Esophagus squamous epithelium (tissue), 5 donors: Measurements from ENCODE around the gene SYT1. TPM values are rescaled to one million over a fixed set of nuclear protein-coding genes. Genes with fewer than 3 reads are reported as not detected.

Experiments
- DNase-seq: peaks from one replicate; lab custom pipeline; 2025; lab: John Stamatoyannopoulos, UW
- H3K27ac ChIP-seq, 4 donors: fragments of 200-600 bp; sonication (generic); one replicate each; pipeline ENCODE4 v1.5.1; 2016 to 2019; ENCODE audit warnings: mild to moderate bottlenecking in 1 of 4
- H3K27me3 ChIP-seq, 4 donors: fragments of 200-600 bp; sonication (generic); 1 replicate in 3 of 4; 2 replicates in 1 of 4; pipeline versions ENCODE4 v1.5.1 to v1.6.0; 2017 to 2021; ENCODE audit warnings: antibody characterized with exemption in 1 of 4
- H3K36me3 ChIP-seq, 3 donors: fragments of 200-600 bp; sonication (generic); one replicate each; pipeline ENCODE4 v1.5.1; 2016 to 2019
- H3K4me1 ChIP-seq, 3 donors: fragments of 200-600 bp; sonication (generic); one replicate each; pipeline ENCODE4 v1.5.1; 2017 to 2019
- H3K4me3 ChIP-seq, 4 donors: fragments of 200-600 bp; sonication (generic); 1 replicate in 3 of 4; 2 replicates in 1 of 4; pipeline ENCODE4 v1.5.1; 2016 to 2019; ENCODE audit warnings: mild to moderate bottlenecking in 2 of 4, moderate library complexity in 1 of 4
- H3K9me3 ChIP-seq, 3 donors: fragments of 200-600 bp; sonication (generic); one replicate each; pipeline ENCODE4 v1.5.1; 2016 to 2019
- POLR2A ChIP-seq, 4 donors: fragments of 450-650 bp; IDR thresholded peaks; one replicate each; pipeline ENCODE4 v1.6.1; 2017; ENCODE audit warnings: antibody characterized with exemption in 4 of 4, mild to moderate bottlenecking in 4 of 4, moderate library complexity in 3 of 4
- WGBS, 2 donors: methylation state at CpG; one replicate each; pipeline ENCODE4 v1.1.5; 2018; 5-methylcytosine and 5-hydroxymethylcytosine counted together
- intact Hi-C: fragments of 100-400 bp; cut with DNase I; formaldehyde crosslinking; loops from one replicate; pipeline ENCODE4 v1.15.0; 2022
- total RNA-seq, 4 donors: library from RNA; depleted of rRNA; stranded (reverse); fragments of >200 nt; gene quantifications; one replicate each; pipeline ENCODE4 v1.1.0, GENCODE V29; 2016
- TF ChIP-seq, protein P1 (sequence below), 6 experiments: fragments of 450-650 bp in 4 of 6; fragments of 200-600 bp in 2 of 6; sonication (generic) in 2 of 6; IDR thresholded peaks; one replicate each; pipeline ENCODE4 v1.5.1; 2016 to 2019; ENCODE audit warnings: antibody characterized with exemption in 6 of 6, mild to moderate bottlenecking in 4 of 6, moderate library complexity in 4 of 6
- donor health status: DM: yes; HTN: yes; CAD: no.

Gene SYT1
- total RNA-seq, 4 donors from 2014 or later = 0.26 to 2.7 TPM; not detected in 2

DNA sequence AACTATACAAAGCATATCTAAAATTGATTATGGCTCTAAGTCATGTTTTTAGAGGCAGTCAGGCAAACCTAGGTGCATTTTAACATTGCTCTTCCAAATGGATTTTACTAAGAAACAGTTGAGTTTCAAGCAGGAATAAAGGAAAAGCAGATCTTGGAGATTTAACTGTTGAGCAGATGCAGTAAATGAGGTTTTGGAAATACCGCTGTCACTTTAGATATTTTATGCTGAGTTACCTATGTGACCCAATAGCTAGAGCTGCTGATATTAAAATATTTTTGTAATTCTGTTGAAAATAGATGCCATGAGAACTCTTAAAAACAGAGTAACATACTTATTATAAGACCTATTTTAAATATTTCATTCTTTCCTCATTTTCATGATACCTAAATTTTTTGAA is 181.4 kb downstream of the SYT1 start:
- Histone ChIP-seq H3K9me3 (no peaks in the 10 kb centered on the region), H3K4me1 (no peaks in the 10 kb centered on the region), H3K36me3 (no peaks in the 10 kb centered on the region), H3K27ac (no peak overlapping the region), H3K4me3 (no peak overlapping the region), H3K27me3 (no peaks in the 10 kb centered on the region)
- no peak for DNase-seq
- intact Hi-C loops = no loop called here
- no peak for TF ChIP-seq POLR2A (IDR thresholded peaks at IDR 0.05)
- TF ChIP-seq, protein P1, sequence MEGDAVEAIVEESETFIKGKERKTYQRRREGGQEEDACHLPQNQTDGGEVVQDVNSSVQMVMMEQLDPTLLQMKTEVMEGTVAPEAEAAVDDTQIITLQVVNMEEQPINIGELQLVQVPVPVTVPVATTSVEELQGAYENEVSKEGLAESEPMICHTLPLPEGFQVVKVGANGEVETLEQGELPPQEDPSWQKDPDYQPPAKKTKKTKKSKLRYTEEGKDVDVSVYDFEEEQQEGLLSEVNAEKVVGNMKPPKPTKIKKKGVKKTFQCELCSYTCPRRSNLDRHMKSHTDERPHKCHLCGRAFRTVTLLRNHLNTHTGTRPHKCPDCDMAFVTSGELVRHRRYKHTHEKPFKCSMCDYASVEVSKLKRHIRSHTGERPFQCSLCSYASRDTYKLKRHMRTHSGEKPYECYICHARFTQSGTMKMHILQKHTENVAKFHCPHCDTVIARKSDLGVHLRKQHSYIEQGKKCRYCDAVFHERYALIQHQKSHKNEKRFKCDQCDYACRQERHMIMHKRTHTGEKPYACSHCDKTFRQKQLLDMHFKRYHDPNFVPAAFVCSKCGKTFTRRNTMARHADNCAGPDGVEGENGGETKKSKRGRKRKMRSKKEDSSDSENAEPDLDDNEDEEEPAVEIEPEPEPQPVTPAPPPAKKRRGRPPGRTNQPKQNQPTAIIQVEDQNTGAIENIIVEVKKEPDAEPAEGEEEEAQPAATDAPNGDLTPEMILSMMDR (IDR thresholded peaks at IDR 0.05) = no peak
- 90 to 100% methylated on average over 1 of the region's 1 CpG for WGBS, 2 donors

DNA sequence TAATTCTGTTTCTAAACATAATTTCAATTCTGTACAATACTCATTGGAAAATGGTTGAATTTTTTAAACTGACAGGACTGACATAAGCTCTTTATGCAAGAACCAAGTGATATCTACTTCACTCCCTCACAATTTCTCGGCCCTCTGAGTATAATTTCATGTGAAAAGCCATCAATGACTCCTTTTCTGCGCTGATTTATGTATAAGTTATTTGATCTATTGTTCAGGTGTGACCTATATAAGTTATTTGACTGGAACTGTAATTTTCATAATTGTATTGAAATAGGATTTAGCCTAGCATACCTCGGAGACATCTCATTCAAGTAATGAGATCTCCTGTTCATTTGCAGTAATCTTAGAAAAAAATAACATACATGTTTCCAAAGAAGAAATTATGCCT is 184.4 kb downstream of the SYT1 start:
- Histone ChIP-seq H3K9me3 (no peaks in the 10 kb centered on the region), H3K4me1 (no peaks in the 10 kb centered on the region), H3K4me3 (no peak overlapping the region), H3K27me3 (no peaks in the 10 kb centered on the region), H3K27ac (no peak overlapping the region), H3K36me3 (no peaks in the 10 kb centered on the region)
- intact Hi-C loops = no loop called here
- WGBS, 2 donors = 52 to 58% methylated on average over 3 of the region's 3 CpGs
- no peak for DNase-seq
- no peak for TF ChIP-seq POLR2A (IDR thresholded peaks at IDR 0.05)
- TF ChIP-seq, protein P1 (IDR thresholded peaks at IDR 0.05) = no peak

DNA sequence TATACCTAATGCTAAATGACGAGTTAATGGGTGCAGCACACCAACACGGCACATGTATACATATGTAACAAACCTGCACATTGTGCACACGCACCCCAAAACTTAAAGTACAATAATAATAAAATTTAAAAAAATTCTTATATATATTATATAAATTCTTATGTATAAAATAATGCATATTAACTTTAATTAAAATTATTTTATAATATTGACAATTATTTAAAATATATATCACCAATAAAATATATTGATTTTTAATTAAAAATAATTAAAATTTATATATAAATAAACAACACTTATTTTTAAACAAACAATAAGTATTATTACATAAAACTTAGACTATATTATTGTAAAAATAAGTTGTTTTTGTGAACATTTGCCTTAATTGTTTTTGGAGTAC is 188.8 kb downstream of the SYT1 start:
- WGBS, 2 donors = 89 to 100% methylated on average over 3 of the region's 3 CpGs
- no peak for TF ChIP-seq POLR2A (IDR thresholded peaks at IDR 0.05)
- TF ChIP-seq, protein P1 (IDR thresholded peaks at IDR 0.05) = no peak
- H3K36me3 ChIP-seq = no peaks in the 10 kb centered on the region
- H3K9me3 ChIP-seq = no peaks in the 10 kb centered on the region
- no peaks in the 10 kb centered on the region for H3K27me3 ChIP-seq
- H3K4me3 ChIP-seq = no peak overlapping the region
- H3K4me1 ChIP-seq = no peaks in the 10 kb centered on the region
- DNase-seq = no peak
- no peak overlapping the region for H3K27ac ChIP-seq
- intact Hi-C loops = no loop called here

DNA sequence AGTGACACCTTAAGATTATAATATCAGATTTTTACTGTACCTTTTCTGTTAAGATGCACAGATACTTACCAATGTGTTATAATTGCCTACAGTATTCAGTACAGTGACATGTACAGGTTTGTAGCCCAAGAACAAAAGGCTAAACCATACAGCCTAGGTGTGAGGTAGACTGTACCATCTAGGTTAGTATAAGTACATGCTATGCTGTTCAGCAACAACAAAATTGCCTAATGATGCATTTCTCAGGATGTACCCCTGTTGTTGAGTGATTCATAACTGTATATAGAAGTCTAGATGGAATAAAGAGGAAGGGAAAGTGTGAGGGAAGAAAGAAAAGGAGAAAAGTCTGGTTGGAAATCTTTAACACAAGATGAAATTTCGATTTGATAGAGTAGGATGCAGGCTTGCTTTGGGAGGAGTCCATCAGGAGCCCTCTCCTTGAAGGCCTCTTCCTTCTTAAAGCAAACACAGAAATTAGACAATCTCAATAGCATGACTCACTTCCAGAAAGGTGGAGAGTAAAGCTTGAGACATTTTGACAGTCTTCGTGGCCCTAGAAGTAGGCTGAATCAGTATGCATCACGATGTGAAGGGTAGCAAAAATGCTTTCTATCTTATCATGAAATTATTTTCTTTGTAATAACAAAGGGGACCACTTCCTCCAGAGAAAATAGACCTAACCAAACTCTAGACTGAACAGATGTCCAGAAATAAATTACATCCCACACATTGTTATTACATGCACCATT is 191.5 kb downstream of the SYT1 start:
- H3K27me3 ChIP-seq = no peaks in the 10 kb centered on the region
- intact Hi-C loops = no loop called here
- 40% methylated on average over 3 of the region's 3 CpGs for WGBS, 2 donors

DNA sequence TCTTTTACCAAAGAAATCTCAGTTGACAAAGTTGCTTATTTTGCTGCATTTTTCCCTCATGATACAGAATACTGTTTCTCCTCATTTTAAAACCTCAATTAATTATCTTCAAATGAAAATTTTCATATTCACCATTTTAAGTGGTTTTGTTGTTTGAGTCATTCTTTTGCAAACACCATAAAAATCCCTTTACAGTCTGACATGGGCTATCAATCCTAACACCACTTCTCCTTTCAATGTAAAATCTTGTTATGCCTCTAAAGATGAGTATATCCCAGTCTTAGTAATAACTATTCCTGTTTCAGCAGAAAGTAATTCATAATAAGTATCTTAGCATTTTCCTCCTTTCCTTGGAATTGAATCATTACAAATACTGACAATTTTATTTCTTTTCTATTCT is 192.2 kb downstream of the SYT1 start:
- no peak for DNase-seq
- H3K36me3 ChIP-seq = no peaks in the 10 kb centered on the region
- TF ChIP-seq, protein P1 (IDR thresholded peaks at IDR 0.05) = no peak
- no peak for TF ChIP-seq POLR2A (IDR thresholded peaks at IDR 0.05)

More for the DNA sequence above, 191.5 kb downstream of the SYT1 start:
- Histone ChIP-seq H3K4me3 (no peak overlapping the region), H3K4me1 (no peaks in the 10 kb centered on the region), H3K27ac (no peak overlapping the region), H3K36me3 (no peaks in the 10 kb centered on the region), H3K9me3 (no peaks in the 10 kb centered on the region)
- no peak for TF ChIP-seq POLR2A (IDR thresholded peaks at IDR 0.05)
- TF ChIP-seq, protein P1 (IDR thresholded peaks at IDR 0.05) = no peak
- no peak for DNase-seq

More for the DNA sequence above, 192.2 kb downstream of the SYT1 start:
- Histone ChIP-seq H3K27ac (no peak overlapping the region), H3K4me1 (no peaks in the 10 kb centered on the region), H3K9me3 (no peaks in the 10 kb centered on the region), H3K27me3 (no peaks in the 10 kb centered on the region), H3K4me3 (no peak overlapping the region)
- intact Hi-C loops = no loop called here
